ENCODE data around the gene MPI.

- no peak for TF ChIP-seq REST (IDR thresholded peaks at IDR 0.05; ENCODE audit: low read depth, low read length)
- TF ChIP-seq CTCF (IDR thresholded peaks at IDR 0.05), result no peak
These were observed 24.5 kb upstream of the MPI start for GRCh38 chr15:74865316-74865715.

All from SK-N-SH (cell line).